GM18867 (cell line): Measurements from ENCODE around the gene WBP1.
"Not testable (repeated sequence)": the region's sequence is repeated elsewhere in the genome, so short reads cannot be mapped to it uniquely, and the experiment has no call there.

ENCODE experiments used
- ATAC-seq: cut with Tn5 transposase; IDR thresholded peaks from one replicate; pipeline ENCODE4 v1.9.1; 2021; ENCODE audit warnings: mild to moderate bottlenecking, moderate library complexity; ENCODE audit not compliant: unreplicated experiment

Gene WBP1

GRCh38 chr2:74448771-74449170 is 9.5 kb upstream of the WBP1 start:
- no peak for ATAC-seq

- no peak for ATAC-seq
These were observed 7.6 kb upstream of the WBP1 start for GRCh38 chr2:74450570-74451190.

- peak; percentile 38 for ATAC-seq
These were observed 3.4 kb upstream of the WBP1 start, which contains the start of gene INO80B for GRCh38 chr2:74454654-74455511. Gene INO80B (plus strand): TSS chr2:74455087. CDS start chr2:74455117, 30 bp downstream.

GRCh38 chr2:74457129-74457548 is 1.1 kb upstream of the WBP1 start:
- no peak for ATAC-seq

- ATAC-seq, result peak; percentile 37
These were observed 598 bp upstream of the WBP1 start for GRCh38 chr2:74457549-74458131.

GRCh38 chr2:74458938-74459363 is 713 bp downstream of the WBP1 start:
- ATAC-seq, result no peak

GRCh38 chr2:74459503-74460118 is 1.4 kb downstream of the WBP1 start:
- not testable (repeated sequence) for ATAC-seq

- ATAC-seq, result not testable (repeated sequence)
These were observed 1.9 kb downstream of the WBP1 start for GRCh38 chr2:74460187-74460586.

- no peak for ATAC-seq
These were observed 3.2 kb downstream of the WBP1 start for GRCh38 chr2:74461187-74462053.

- ATAC-seq, result no peak
These were observed 4.0 kb downstream of the WBP1 start for GRCh38 chr2:74462054-74462785.

GRCh38 chr2:74462786-74463105 is 4.5 kb downstream of the WBP1 start:
- no peak for ATAC-seq

GRCh38 chr2:74464406-74464805 is 6.2 kb downstream of the WBP1 start:
- ATAC-seq, result peak; percentile 1

GRCh38 chr2:74470742-74471141 is 12.5 kb downstream of the WBP1 start:
- ATAC-seq, result not testable (repeated sequence)

- no peak for ATAC-seq
These were observed 13.3 kb downstream of the WBP1 start for GRCh38 chr2:74471332-74472065.

GRCh38 chr2:74472086-74472944 is 14.1 kb downstream of the WBP1 start, which contains the start of gene MRPL53:
Gene MRPL53 (minus strand): TSS chr2:74472680. CDS start chr2:74472660, 20 bp downstream.
- ATAC-seq, result peak; percentile 85

GRCh38 chr2:74472945-74473258 is 14.7 kb downstream of the WBP1 start:
- no peak for ATAC-seq

GRCh38 chr2:74474481-74474880 is 16.2 kb downstream of the WBP1 start:
- no peak for ATAC-seq

- no peak for ATAC-seq
These were observed 16.7 kb downstream of the WBP1 start for GRCh38 chr2:74474899-74475298.
